IPS-20b (cell line): ENCODE results near the gene ENHO.
"Not testable (repeated sequence)": the region's sequence is repeated elsewhere in the genome, so short reads cannot be mapped to it uniquely, and the experiment has no call there.

Experiments
- H3K27ac ChIP-seq: one replicate; pipeline ENCODE4 v1.5.1; 2013; ENCODE audit warnings: low read length
- H3K27me3 ChIP-seq: 2 replicates; pipeline ENCODE4 v1.6.1; 2013; ENCODE audit warnings: mild to moderate bottlenecking, low read length, inconsistent platforms; ENCODE audit not compliant: insufficient read depth
- H3K36me3 ChIP-seq: 2 replicates; pipeline ENCODE4 v1.6.1; 2013; ENCODE audit warnings: low read depth, mild to moderate bottlenecking, inconsistent platforms, low read length, moderate library complexity; ENCODE audit not compliant: insufficient read depth
- H3K4me1 ChIP-seq: 2 replicates; pipeline ENCODE4 v1.6.1; 2013; ENCODE audit warnings: mild to moderate bottlenecking, control low read depth, inconsistent platforms, low read length, moderate library complexity; ENCODE audit not compliant: insufficient read depth
- H3K4me3 ChIP-seq: 2 replicates; pipeline ENCODE4 v1.5.1; 2013; ENCODE audit warnings: mild to moderate bottlenecking, low read length, inconsistent platforms
- H3K9ac ChIP-seq: 2 replicates; pipeline ENCODE4 v1.6.1; 2013; ENCODE audit warnings: low read depth, mild to moderate bottlenecking, inconsistent platforms, low read length, moderate library complexity
- H3K9me3 ChIP-seq: 2 replicates; pipeline ENCODE4 v1.6.1; 2013; ENCODE audit warnings: mild to moderate bottlenecking, low read depth, low read length, inconsistent platforms; ENCODE audit not compliant: insufficient read depth

The ENHO gene

DNA sequence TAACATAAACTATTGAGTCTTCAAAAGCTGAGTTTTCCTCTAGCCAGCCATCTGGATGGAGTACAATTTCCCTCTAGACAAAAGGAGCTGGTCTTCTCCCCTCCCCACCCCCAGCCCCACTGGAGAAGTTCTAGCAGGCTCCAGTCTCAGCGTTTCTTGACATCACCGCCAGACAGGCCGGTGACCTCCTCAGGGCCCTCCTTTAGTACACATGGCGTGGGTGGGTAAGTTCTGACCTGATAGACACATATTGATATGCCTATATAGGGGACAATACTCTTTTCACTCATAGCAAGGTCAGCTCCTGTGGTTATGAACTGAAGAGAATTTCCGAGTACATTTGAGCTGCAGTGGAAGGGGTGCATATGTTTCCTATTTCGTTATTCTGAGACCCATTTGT, 37.0 kb downstream of the ENHO start:
- H3K36me3 ChIP-seq, result no peaks in the 10 kb centered on the region
- H3K27ac ChIP-seq, result no peak overlapping the region
- H3K27me3 ChIP-seq, result peaks cover 7% of the 10 kb centered on the region; the same call in 1 of the 2 replicates
- H3K4me1 ChIP-seq, result no peaks in the 10 kb centered on the region
- no peak overlapping the region for H3K4me3 ChIP-seq
- H3K9me3 ChIP-seq, result no peaks in the 10 kb centered on the region
- H3K9ac ChIP-seq, result no peak overlapping the region

DNA sequence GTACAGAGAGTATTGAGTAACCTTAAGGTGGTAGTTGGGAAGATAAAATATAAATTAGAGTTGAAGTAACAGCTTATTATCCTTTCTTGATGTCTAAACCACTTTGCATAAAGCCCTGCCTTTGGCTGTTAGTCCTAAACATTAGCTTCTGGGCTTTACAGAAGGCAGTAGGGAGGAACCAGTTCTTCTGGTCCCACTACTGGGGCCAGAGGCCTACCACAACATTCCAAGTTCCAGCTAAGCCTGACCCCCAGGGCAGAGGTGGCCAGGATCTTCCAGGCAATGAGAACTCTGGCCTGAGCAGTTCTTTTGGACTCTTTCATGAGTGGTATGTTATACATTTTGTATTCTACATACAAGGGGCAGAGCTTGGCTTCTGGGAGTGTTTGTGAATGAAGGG, 38.1 kb downstream of the ENHO start:
- Histone ChIP-seq H3K4me3 (no peak overlapping the region), H3K9ac (no peak overlapping the region), H3K36me3 (no peaks in the 10 kb centered on the region), H3K27ac (no peak overlapping the region), H3K27me3 (peaks cover 7% of the 10 kb centered on the region; the same call in 1 of the 2 replicates), H3K4me1 (no peaks in the 10 kb centered on the region), H3K9me3 (no peaks in the 10 kb centered on the region)

DNA sequence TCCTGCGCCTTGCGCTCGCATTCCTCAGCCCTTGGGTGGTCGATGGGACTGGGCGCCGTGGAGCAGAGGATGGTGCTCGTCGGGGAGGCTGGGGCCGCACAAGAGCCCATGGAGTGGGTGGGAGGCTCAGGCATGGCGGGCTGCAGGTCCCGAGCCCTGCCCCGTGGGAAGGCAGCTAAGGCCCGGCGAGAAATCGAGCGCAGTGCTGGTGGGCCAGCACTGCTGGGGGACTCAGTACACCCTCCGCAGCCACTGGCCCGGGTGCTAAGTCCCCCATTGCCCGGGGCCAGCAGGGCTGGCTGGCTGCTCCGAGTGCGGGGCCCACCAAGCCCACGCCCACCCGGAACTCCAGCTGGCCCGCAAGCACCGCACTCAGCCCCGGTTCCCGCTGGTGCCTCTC, 40.0 kb downstream of the ENHO start:
- not testable (repeated sequence) for H3K36me3 ChIP-seq, H3K9me3 ChIP-seq, H3K9ac ChIP-seq, H3K27ac ChIP-seq, H3K4me1 ChIP-seq, H3K27me3 ChIP-seq, H3K4me3 ChIP-seq

DNA sequence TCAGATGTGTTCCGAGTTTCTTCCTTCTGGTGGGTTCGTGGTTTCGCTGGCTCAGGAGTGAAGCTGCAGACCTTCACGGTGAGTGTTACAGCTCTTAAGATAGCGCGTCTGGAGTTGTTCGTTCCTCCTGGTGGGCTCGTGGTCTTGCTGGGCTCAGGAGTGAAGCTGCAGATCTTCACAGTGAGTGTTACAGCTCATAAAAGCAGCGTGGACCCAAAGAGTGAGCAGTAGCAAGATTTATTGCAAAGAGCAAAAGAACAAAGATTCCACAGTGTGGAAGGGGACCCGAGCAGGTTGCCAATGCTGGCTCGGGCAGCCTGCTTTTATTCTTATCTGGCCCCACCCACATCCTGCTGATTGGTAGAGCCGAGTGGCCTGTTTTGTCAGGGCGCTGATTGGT, 41.2 kb downstream of the ENHO start:
- not testable (repeated sequence) for H3K9me3 ChIP-seq, H3K27me3 ChIP-seq, H3K4me1 ChIP-seq

DNA sequence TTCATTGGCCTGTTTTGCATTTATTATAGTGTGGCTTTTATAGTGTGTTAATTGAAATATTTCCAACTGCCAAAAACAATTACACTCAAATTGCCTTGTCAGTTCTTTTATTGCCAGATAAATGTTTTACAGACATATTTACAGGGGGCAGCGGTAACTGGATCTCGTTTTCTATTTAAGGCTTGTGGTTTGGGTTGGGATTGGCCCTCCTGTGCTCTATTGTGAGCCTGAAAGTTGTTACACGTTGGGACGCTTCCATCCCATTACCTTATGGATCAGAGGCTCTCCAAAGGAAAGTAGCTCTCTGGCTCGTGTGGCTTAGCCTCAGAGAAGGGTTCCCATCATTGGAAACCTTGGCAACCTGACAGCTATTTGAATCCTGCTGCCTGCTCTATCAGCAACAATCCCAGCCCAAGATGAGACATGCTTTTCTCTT, 43.3 kb downstream of the ENHO start:
- Histone ChIP-seq H3K4me1 (no peaks in the 10 kb centered on the region), H3K9ac (no peak overlapping the region), H3K4me3 (no peak overlapping the region), H3K36me3 (no peaks in the 10 kb centered on the region), H3K27me3 (no peaks in the 10 kb centered on the region), H3K27ac (no peak overlapping the region), H3K9me3 (no peaks in the 10 kb centered on the region)

More for the DNA sequence above, 41.2 kb downstream of the ENHO start:
- not testable (repeated sequence) for H3K9ac ChIP-seq, H3K27ac ChIP-seq, H3K36me3 ChIP-seq, H3K4me3 ChIP-seq

DNA sequence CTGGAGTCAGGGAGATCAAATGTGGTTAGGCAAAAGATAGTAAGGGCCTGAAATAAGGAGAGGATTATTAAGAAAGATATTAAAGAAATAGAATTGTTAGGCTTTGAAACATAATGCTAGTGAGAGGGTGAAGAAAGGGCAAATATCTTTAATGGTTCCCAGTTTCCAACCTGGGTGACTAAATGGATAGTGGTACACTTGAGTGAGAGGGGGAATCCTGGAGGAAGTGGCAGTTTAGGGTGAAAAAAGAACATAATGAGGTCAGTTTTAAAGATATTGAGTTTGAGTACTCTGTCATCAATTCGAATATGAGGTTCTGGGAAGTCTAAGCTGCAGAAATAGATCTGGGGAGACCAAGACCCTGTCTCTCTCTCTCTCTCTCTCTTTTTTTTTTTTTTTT, 45.2 kb downstream of the ENHO start:
- Histone ChIP-seq H3K36me3 (no peaks in the 10 kb centered on the region), H3K4me1 (no peaks in the 10 kb centered on the region), H3K4me3 (no peak overlapping the region), H3K27ac (no peak overlapping the region), H3K27me3 (no peaks in the 10 kb centered on the region), H3K9me3 (no peaks in the 10 kb centered on the region), H3K9ac (no peak overlapping the region)

DNA sequence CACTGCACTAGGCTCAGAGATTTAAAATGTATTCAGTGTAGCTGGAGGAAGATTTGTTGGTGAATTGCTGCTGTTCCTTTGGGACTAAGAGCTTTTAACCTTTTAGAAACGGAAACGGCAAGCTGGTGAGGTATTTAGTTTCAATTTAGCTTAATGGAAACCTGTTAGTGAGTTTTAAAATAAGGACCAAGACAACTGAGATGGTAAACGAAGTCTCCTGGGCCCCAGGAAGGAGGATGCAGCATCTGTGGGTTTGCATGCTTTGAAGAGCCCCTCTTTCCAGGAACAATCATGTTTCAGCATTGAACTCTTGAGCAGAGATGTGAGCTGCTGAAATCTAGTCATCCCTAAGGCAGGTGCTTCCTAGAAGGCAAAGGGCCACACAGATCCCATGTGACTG, 47.7 kb downstream of the ENHO start:
- Histone ChIP-seq H3K9ac (no peak overlapping the region), H3K9me3 (no peaks in the 10 kb centered on the region), H3K4me1 (no peaks in the 10 kb centered on the region), H3K36me3 (no peaks in the 10 kb centered on the region), H3K27me3 (no peaks in the 10 kb centered on the region), H3K4me3 (no peak overlapping the region), H3K27ac (no peak overlapping the region)
